ENCODE measurements around the gene QPRT.
"Not testable (repeated sequence)": the region's sequence is repeated elsewhere in the genome, so short reads cannot be mapped to it uniquely, and the experiment has no call there.

QPRT gene

DNA sequence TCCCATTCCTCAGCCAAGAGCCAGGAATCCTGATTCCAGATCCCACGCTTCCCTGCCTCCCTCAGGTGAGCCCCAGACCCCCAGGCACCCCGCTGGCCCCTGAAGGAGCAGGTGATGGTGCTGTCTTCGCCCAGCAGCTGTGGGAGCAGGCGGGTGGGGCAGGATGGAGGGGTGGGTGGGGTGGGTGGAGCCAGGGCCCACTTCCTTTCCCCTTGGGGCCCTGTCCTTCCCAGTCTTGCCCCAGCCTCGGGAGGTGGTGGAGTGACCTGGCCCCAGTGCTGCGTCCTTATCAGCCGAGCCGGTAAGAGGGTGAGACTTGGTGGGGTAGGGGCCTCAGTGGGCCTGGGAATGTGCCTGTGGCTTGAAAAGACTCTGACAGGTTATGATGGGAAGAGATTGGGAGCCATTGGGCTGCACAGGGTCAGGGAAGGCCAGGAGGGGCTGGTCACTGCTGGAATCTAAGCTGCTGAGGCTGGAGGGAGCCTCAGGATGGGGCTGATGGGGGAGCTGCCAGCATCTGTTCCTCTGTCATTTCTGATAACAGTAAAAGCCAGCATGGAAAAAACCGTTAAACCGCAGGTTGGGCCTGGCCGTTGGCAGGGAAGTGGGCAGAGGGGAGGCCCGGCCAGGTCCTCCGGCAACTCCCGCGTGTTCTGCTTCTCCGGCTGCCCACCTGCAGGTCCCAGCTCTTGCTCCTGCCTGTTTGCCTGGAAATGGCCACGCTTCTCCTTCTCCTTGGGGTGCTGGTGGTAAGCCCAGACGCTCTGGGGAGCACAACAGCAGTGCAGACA, 15.8 kb upstream of the QPRT start, which contains the start of gene SPN:
Gene SPN (plus strand): TSS at position 232 of the 791 bp plus-strand sequence. CDS start 482 bp downstream, at position 714.
- DNase-seq, result no peak

DNA sequence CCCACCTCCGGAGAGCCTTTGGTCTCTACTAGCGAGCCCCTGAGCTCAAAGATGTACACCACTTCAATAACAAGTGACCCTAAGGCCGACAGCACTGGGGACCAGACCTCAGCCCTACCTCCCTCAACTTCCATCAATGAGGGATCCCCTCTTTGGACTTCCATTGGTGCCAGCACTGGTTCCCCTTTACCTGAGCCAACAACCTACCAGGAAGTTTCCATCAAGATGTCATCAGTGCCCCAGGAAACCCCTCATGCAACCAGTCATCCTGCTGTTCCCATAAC, 15.2 kb upstream of the QPRT start:
- no peak for DNase-seq

GRCh38 chr16:29664091-29664921, 14.7 kb upstream of the QPRT start:
- peak; percentile 45 for DNase-seq

DNA sequence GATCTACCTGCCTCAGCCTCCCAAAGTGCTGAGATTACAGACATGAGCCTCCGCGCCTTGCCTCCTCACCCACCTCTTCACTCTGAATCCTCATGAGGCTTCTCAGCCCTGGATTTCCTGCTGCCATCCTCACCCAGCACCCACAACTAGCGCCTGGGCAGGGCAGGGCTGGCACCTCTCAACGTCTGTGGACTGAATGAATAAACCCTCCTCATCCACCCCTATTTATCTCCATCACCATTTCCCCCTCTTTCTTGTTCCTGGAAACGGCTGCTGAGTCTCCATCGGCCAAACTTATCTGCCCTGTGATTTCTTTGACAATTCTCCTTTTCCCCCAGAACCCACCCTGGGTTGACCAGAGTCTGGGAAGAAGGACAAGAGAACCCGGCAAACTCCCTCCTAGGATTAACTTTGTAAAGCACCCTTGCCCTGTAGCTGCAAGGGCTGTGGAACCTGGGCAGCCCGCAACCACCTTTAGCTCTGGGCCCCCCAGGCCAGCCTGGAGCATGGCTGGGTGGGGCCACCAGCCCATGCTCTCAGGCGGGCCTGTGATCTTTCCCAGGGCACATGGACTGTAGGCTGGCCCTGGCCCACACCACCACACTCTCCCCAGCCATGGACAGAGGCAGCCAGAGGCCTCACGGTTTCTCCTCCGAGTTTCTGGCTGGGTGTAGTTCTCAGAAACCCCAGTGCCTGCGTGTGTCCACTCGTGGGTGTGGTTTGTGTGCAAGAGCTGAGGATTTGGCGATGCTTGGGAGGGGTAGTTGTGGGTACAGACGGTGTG, 13.5 kb upstream of the QPRT start:
- DNase-seq, result peak; percentile 28

- not testable (repeated sequence) for DNase-seq
Measured at GRCh38 chr16:29667322-29667610, 11.7 kb upstream of the QPRT start.

DNA sequence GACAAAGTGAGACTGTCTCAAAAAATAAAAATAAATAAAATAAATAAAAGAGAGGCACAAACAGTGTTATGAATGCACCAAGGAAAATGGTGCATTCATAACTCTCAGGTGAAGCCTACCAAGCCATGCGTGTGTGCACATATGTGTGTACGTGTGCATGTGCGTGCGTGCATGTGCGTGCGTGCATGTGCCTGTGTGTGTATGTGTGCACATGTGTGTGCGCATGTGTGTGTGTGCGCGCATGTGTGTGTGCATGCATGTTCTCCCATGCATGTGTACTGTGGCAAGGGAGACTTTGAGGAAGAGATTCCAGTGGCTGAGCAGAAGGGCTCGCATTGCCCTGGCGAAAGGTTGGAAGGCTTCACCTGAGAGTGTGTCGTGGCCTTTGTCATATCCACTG, 11.2 kb upstream of the QPRT start:
- DNase-seq, result no peak

GRCh38 chr16:29668267-29668666, 10.7 kb upstream of the QPRT start:
- no peak for DNase-seq

- DNase-seq, result no peak
Measured at GRCh38 chr16:29673501-29673900, 5.5 kb upstream of the QPRT start.

DNA sequence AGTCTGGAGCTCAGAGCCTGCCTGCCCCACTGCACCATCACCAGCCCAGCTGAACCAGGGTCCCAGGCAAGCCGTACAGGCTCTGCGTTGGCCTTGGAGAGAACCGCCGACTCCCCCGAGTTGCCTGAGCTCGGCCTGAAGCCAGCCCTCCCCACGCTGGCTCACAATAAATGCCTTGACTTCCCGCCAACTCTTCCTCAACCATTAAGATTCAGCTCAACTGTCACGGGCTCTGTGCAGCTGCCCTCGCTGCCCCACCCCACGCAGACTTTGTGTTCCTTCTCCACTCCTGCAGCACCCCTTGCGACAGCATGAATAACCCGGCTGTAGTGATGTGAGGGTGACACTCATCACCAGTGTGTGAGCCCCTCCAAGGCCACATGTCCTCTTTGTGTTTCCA, 4.8 kb upstream of the QPRT start:
- DNase-seq, result peak; percentile 19

- DNase-seq, result no peak
Measured at GRCh38 chr16:29675811-29676643, 3.0 kb upstream of the QPRT start.

- no peak for DNase-seq
Measured at GRCh38 chr16:29676989-29677785, 1.8 kb upstream of the QPRT start.

DNA sequence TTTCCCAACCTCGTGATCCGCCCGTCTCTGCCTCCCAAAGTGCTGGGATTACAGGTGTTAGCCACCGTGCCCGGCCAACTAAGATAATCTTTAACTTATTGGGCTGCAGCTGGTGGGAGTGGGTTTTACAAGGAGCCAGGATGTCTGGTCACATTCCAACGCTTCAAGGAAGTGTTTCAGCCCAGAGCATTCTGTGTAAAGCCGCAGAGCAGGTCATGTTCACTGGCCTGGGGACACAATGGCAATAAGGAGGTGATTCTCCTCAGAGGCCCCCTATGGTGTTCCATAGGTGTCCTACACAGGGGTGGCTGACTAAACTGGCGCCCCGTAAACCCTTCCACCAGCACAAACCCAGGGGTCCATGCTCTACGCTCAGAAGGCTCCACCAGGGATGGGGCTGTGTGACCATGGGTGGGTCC, 1.2 kb downstream of the QPRT start:
- DNase-seq, result no peak

DNA sequence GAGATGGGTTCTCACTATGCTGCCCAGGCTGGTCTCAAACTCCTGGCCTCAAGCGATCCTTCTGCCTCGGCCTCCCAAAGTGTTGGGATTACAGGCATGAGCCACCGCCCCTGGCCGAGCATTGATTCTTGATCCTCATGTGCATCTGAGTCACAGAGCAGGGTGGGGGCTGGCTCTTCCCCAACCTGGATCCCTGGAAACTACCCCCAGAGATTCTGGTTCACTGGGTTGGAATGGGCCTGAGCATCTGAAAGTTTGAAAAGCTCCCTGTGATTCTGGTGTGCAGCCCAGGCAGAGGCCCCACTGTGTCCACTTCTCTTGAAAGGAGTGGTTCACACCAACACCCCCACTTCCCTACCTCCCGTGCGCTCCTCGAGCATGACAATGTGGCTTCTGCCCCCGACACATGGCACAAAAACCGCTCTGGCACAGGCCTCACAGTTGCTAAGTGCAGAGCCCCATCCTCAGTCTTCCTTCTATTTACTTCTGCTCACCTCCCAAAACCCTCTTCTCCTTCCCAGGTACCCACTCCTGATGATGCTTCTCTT, 4.6 kb downstream of the QPRT start:
- DNase-seq, result no peak

- DNase-seq, result no peak
Measured at GRCh38 chr16:29684679-29685078, 5.7 kb downstream of the QPRT start.

DNA sequence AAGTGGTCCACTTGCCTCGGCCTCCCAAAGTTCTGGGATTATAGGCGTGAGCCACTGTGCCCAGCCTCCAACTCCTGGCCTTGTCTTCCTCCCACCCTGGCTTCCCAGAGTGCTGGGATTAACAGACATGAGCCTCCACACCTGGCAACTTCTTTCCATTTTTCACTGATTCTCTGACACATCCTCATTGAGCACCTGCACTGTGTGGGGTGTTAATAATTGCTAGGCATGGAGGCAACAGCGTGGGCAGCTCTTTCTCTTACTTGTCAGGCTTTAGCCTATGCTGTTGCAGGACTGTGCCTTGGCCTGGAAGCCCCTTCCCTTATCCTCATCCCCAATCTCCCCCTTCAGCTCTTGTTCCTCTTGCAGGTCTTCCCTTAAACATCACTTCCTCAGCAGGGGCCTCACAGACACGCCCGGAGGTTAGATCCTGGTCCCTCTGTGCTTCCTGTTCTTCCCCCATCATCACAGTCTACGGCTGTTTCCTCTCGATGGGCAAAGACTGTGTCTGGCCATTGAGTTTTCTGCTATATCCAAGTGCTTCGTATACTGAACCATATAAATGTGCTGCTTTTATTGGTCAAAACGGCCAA, 7.9 kb downstream of the QPRT start:
- no peak for DNase-seq

DNA sequence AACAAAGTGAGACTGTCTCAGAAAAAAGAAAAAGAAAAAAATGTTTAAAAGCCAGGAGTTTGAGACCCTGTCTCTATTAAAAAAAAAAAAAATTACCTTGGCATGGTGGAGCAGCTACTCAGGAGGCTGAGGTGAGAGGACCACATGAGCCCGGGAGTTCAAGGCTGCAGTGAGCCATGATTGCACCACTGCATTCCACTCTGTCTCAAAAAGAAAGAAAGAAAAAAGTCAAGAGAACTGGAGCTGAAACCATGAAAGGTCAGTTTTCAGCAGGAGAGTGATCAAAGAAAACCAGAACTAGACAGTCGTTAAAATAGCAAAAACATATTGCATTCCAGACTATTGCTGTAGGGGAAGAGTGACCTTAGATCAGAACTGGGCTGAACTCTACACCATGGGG, 8.8 kb downstream of the QPRT start:
- no peak for DNase-seq

DNA sequence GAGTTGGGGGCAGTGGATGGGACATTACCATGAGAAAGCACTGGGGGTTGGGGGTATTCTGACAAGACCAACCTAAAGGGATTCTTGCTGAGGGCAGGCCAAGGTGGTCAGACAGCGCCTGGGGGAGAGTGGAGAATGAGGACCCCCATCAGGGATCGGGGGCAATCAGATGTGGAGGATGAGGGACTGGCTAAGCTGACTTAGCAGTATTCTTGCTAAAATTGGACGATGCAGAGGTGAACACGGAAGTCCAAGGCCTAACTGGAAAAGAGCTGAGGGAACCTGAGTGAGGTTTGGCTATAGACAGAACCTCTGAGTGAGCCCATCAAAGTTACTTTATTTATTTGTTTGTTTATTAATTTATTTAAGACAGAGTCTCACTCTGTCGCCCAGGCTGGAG, 9.2 kb downstream of the QPRT start:
- no peak for DNase-seq

DNA sequence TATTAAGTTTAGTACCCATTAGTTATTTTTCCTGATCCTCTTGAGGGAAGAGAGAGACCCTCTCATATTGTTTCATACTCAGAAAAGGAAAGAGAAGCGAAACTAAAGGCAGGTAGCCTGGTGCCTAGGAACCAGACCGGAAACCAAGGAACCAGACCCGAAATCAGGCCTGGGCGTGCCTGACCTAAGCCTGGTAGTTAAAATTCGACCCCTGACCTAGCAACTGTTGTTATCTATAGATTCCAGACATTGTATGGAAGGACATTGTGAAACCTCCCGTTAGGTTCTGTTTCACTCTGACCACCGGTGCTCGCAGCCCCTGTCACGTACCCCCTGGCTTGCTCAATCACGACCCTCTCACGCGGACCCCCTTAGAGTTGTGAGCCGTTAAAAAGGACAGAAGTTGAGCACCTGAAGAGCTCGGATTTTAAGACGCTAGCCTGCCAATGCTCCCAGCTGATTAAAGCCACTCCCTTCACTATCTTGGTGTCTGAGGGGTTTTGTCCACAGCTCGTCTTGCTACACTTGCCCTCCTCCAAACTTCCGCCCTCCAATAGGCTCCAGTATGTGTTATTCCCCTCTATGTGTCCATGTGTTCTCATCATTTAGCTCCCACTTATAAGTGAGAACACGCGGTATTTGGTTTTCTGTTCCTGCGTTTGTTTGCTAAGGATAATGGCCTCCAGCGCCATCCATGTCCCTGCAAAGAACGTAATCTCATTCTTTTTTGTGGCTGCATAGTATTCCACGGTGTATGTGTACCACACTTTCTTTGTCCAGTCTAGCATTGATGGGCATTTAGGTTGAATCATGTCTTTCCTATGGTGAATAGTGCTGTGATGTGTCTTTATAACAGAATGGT, 10.7 kb downstream of the QPRT start:
- DNase-seq, result not testable (repeated sequence)

DNA sequence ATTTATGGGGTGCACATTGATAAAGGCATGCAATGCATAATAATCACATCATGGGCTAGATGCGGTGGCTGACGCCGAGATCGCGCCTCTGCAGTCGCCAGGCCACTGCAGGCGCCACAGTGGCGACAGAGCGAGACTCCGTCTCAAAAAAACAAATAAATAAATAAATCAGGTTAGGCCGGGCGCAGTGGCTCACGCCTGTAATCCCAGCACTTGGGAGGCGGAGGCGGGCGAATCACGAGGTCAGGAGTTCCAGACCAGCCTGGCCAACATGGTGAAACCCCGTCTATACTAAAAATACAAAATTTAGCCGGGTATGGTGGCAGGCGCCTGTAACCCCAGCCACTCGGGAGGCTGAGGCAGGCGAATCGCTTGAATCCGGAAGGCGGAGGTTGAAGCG, 13.6 kb downstream of the QPRT start:
- DNase-seq, result not testable (repeated sequence)

Measured in CD4-positive, alpha-beta T cell treated with Interferon gamma for 1 hour (primary cell).